LHCN-M2 (cell line): ENCODE measurements around the gene LRRC10B. TPM values are rescaled to one million over a fixed set of nuclear protein-coding genes. Genes with fewer than 3 reads are reported as not detected.
A peak's percentile ranks its signal among the peaks of the same experiment; 100 is the strongest.

Experiments used
- DNase-seq: peaks from one replicate; pipeline ENCODE4 v3.0.0-alpha.2; 2012; ENCODE audit warnings: low read depth
- total RNA-seq: library from RNA; depleted of rRNA; stranded (reverse); fragments of >200 nt; gene quantifications from 2 replicates; pipeline ENCODE4 v1.2.3, GENCODE V29; 2014

The LRRC10B gene
- total RNA-seq, 1 experiment from 2014 or later = not detected

- no peak for DNase-seq
Measured at GRCh38 chr11:61531044-61531443, 22.5 kb downstream of the LRRC10B start.

- no peak for DNase-seq
Measured at GRCh38 chr11:61532134-61533038, 23.8 kb downstream of the LRRC10B start.

- DNase-seq = no peak
Measured at GRCh38 chr11:61533039-61533375, 24.5 kb downstream of the LRRC10B start.

DNA sequence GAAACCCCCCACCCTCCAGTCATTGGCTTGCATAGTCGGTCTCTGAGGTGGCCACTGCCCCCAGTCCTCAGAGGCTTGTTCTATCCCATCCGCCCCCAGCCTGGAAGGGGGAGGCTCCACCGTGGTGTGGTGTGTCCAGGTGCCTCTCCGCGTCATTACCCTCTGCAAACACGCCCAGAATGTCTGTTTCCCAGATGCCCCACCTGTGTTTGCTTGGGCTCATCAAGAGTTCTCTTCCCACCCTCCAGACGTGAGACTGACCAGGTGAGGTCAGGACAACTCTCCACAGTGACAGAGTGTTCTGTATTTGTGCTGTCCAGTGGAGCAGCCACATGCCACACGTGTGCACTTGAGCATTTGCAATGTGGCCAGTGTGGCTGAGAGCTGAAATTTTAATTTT is 24.9 kb downstream of the LRRC10B start:
- DNase-seq = no peak

DNA sequence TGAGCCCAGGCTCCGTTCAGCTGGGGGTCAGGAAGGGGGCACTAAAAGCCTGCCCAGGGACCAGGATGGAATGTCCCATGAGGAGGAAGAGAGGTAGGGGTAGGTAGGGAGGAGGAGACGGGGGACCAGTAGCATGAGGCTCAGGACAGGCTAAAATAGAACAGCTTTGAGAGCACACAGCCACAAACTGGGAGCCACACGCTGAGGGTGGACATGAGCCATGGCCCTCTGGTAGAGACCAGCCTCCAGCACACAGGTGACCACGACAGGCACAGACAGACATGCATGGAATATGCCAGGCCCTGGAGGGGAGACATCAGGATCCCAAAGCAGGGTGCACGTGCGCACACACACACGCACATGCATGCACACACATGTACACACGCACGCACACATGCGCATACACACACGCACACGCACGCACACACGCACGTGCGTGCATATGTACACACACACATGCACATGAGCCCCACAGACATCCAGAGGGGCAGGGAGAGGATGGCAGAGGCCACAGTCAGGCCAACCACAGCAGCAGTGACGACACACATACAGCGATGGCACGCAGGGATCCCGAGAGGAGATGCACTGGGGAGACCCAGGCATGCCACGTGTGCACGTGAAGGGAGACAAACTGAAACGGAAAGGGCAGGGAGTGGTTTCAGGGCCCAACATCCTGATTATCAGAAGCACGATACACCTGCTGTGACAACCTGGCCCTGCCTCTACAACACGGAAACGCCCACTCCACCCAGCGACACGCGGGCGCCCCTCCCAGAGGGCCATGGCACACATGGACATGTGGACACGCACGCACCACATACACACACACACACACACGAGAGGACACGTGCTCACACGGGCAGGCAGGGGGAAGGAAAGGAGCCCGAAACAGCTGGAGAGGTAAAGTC is 25.7 kb downstream of the LRRC10B start:
- no peak for DNase-seq

GRCh38 chr11:61534933-61535839 is 26.6 kb downstream of the LRRC10B start:
- DNase-seq = no peak

DNA sequence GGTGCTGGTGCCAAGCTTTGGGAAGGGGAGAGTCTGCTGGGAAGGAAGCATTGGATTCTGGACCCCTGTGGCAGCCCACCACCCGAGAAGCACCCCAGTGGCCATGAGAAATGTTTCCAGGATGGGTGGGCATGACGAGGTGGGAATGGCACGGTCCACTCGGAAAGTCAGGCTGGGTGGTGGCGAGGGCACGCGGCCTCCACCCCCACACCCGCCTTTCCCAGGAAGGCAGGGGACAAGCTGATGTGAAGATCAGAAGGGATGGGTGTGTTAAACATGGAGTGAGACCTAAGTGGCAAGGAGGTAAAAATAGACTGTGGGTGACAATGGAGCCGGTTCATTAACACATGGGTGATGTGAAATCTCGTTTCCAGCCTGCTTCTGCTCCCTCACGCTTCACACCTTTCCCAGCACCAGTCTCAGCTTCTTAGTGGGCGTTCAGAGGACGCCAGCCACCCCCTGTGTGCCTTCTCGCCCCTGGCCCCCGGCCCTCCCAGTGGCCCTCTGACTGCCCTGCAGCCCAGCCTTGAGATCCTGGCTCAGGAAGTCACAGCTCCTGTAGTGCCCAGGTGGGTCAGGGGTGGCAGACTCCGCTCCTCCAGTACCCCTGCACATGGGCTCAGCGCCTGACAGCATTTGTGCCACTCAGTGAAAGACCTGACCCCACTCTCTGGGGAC is 27.6 kb downstream of the LRRC10B start:
- no peak for DNase-seq

DNA sequence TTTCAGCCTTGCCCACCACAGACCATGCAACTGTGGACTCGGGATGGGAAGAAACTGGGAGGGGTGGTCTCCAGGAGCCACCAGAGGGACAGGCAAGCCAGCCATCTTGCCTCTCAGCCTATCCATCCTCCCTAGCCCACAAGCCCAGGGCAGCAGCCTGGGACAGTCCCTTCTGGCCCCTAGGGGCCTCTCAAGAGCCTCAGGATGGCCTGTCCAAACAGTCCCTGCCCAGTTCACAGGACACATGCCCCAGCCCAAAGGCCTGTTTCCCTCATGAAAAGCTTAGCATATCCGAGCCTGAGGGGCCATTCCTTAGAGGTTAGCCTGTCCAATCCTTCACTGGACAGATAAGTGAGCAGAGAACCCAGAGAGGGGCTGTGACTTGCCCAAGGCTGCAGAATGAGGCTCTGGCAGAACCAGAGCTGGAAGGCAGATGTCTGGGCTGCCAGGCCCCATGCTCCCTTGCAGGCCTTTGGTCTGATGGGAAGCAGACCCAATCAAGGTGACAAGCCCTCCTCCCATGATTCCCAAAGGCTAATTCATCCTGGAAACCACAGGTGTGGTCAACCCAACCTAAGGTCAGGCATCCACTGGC is 28.2 kb downstream of the LRRC10B start:
- no peak for DNase-seq

- DNase-seq = no peak
Measured at GRCh38 chr11:61537326-61537725, 28.8 kb downstream of the LRRC10B start.

GRCh38 chr11:61538636-61538961 is 30.1 kb downstream of the LRRC10B start:
- DNase-seq = no peak

- DNase-seq = no peak
Measured at GRCh38 chr11:61539006-61539405, 30.5 kb downstream of the LRRC10B start.

- DNase-seq = no peak
Measured at GRCh38 chr11:61539831-61540357, 31.3 kb downstream of the LRRC10B start.

DNA sequence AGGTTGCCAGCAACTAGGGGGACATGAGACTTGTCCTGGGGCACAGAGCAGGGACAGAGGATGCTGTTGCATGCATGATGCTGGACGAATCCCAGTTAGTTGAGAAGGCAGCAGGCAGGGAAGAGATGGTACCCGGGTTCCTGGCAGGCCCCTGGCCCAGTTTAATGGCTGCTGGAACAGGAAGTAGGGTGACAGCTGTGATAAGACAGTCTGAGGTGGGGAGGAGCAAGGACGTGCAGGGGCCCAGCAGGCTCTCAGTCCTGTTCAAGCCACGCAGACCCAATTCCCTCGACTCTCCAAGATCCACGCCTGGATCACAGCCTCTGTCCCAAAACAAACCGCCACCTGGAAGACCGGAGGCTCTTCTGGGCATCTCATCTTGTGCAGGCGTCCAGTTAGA is 32.0 kb downstream of the LRRC10B start:
- DNase-seq = no peak

- peak; percentile 60 for DNase-seq
Measured at GRCh38 chr11:61541598-61541997, 33.0 kb downstream of the LRRC10B start.

GRCh38 chr11:61542024-61542461 is 33.5 kb downstream of the LRRC10B start:
- no peak for DNase-seq

- DNase-seq = no peak
Measured at GRCh38 chr11:61542705-61543104, 34.2 kb downstream of the LRRC10B start.

- DNase-seq = peak; percentile 61
Measured at GRCh38 chr11:61543606-61544306, 35.2 kb downstream of the LRRC10B start.

DNA sequence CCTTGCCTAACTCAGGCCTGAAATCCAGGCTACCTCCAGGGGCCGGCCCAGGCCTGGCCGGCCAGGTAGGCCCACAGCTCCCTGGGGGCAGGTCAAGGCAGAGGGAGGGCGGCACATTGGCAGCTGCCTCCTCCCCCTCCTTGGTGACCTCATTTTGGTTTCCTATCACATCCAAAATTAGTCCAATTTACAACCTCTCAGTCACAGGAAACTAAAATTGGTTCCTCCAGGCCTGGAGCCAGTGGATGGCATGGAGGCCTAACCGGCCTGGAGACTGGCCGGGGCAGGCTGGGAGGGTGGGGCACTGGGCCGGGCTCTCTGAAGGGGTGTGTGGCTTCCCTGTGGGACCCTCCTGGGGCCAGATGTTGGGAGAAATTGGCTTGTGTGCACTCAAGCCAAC is 35.9 kb downstream of the LRRC10B start:
- no peak for DNase-seq

DNA sequence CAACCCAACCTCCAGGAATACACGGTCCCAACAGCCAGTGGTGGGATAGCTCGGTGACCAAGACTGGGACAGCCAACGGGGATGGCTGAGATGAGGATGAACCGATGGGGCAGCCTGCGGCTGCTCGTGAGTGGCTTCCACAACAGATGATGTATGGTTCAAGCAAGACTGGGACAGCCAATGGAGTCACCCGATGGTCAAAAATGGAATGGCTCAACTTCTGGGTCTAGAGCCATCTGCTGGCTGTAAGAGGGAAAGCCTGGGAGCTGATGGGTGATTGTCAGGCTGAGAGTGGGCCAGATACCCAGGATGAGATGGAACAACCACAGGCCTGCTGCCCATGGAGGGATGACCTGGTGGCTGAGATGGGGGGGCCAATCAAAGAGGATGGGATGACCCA is 36.8 kb downstream of the LRRC10B start:
- no peak for DNase-seq

DNA sequence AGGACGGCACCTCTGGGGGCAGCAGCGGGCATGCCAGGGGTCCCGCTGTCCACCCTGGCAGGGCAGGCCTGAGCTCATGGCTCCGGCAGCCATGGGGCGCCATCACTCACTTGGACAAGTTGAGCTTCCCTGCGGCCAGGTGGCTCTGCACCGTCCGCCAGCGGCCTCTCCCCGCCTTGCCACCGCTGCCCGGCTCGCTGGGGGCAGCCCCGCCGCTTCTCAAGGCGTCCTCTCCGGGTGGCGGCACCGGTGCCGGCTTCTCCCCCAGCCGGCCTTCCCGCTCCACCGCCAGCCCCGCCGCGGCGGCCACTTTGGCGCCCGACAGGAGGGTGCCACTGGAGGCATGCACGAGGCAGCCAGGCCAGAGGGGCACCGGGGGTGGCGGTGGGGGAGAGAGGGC is 37.4 kb downstream of the LRRC10B start:
- DNase-seq = no peak
